Measurements from ENCODE around the gene LHPP.
"Not testable (repeated sequence)": the region's sequence is repeated elsewhere in the genome, so short reads cannot be mapped to it uniquely, and the experiment has no call there.

Gene LHPP

GRCh38 chr10:124573726-124574455 is 112.3 kb downstream of the LHPP start:
- DNase-seq (ENCODE audit: low read depth): no peak

GRCh38 chr10:124574456-124575070 is 112.9 kb downstream of the LHPP start:
- DNase-seq (ENCODE audit: low read depth): no peak

GRCh38 chr10:124575107-124576035 is 113.7 kb downstream of the LHPP start:
- no peak for DNase-seq (ENCODE audit: low read depth)

GRCh38 chr10:124576526-124577420 is 115.2 kb downstream of the LHPP start:
- DNase-seq (ENCODE audit: low read depth): no peak

DNA sequence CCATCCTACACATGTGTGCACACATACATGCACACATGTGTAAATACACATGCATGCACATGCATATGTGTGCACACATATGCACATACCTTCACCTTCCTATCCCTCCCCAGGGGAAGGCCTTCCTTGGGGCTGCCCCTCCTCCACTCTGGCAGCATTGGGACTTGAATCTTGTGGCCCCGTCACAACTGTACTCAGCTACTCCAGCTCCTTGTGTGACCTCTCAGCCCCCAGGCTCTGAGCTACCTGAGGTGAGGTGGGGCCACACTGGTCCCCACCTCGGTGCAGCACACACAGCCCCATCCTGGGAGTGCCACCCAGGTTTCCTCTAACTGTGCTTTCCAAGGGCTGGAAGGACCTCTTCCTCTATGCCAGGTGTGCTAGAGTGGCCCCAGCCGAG is 116.0 kb downstream of the LHPP start:
- no peak for DNase-seq (ENCODE audit: low read depth)

DNA sequence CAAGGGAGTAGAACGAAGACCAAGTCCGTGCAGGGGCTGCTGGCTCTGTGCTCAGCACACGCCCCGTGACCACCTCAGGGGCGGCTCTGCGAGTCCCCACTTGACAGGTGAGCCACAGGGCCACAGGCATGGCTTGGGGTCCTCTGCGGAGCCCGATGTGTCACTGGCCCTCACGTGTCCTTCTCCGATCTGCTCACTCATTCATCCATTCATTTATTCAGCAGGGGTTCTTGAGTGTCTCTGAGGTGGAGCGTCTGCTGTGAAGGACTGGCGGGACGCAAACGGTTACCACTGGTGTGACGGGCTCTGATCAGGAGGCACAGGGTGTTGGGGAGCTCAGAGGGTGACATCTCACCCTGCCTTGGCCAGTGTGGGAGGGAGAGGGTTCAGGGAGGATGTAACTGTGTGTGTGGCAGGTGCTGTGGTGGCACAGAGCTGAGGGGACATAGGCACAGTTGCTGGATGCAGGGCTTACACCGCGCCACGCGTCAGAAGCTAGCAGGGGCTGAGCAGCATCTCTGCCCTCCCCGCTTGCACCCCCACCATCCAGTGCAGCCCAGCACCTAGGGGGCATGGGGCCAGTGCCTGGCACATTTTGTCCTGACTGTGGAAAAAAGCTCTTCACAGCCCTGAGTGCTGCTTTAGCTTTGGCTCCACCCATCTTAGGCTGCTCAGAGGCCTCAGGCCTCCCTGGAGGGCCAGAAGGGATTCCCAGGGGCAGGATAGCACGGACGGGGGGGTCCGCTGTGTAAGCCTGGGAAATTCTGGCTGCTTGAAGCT is 116.8 kb downstream of the LHPP start:
- DNase-seq (ENCODE audit: low read depth): no peak

- DNase-seq (ENCODE audit: low read depth): no peak
Measured at GRCh38 chr10:124579011-124579399, 117.4 kb downstream of the LHPP start.

DNA sequence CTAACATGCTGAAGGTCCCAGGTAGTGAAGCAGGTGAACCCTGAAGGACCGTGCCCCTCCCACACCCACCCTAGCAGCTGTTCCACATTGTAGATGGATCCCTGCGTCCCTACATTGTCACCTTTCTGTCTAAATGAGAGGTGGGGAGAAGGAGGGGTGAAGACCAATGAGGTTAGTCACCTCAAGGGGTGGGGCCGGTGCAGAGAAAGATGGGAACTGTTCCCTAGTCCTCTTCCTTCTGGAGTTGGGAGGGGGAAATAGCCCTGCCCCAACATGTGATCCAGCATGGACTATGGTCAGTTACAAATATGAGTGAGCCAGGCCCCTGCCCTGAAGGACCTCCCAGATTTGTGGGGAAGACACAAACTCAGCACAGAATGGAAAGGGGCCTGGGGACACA is 124.5 kb downstream of the LHPP start:
- no peak for DNase-seq (ENCODE audit: low read depth)

DNA sequence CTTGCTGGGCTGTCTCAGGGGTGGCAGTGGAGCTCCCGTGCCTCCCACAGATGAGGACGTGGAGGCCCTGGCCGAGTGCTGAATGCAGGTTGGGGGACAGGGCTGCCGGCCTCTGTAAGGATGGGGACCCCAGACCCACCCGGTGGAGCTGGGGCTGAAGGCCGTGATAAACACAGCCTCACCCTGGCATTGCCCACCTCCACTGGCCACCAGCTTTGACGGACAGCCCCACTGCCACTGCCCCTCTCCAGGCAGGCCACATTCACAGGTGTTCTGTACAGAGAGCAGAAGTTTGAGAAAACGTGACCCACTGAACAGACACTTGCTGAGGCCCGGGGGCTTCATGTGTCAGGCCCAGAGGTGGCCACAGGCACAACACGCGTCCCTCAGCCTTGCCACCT is 126.2 kb downstream of the LHPP start:
- no peak for DNase-seq (ENCODE audit: low read depth)

GRCh38 chr10:124588341-124588735 is 126.7 kb downstream of the LHPP start:
- DNase-seq (ENCODE audit: low read depth): not testable (repeated sequence)

GRCh38 chr10:124588736-124589490 is 127.3 kb downstream of the LHPP start:
- no peak for DNase-seq (ENCODE audit: low read depth)

- DNase-seq (ENCODE audit: low read depth): no peak
Measured at GRCh38 chr10:124589491-124590041, 127.9 kb downstream of the LHPP start.

DNA sequence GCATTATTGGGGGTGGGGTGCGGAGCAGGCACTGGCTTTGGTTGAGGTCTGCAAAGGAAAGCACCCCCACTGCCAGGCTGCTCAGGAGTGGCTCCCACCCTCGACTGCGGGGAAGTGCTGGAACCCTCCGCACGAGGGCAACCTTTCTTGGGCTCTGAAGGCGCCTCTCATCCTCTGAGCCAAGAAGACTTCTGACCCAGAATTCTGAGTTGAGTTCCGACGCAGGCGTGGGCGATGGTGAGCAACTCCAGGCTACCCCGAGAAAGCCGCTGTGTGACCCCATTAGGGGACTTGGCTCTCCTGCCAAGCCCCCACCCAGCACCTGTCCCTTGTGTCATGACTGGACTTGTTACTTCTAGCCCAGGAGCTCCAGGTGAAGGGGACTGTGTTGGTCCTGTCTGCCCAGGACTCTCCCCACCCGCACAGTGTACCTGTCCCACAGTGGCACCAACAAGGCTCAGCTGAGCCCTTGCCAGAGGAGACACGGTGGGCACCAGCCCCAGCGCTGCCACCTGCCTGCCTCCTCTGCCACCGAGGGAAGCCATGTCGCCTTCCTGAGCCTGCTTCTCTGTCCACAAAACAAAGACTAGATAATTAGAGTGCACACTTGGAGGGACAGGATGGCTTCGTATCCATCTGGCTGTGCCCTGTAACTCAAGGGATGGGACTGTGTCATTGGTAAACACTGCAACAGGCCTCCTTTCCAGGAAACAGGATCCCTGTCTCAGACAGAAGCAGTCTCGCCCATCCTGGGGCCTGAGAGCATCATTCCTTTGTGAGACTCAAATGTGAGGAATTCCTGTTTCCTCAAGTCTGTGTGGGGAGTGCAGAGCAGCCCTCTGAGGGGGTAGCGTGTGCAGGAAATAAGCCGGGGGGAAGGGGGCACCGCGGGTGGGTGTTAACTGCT is 128.8 kb downstream of the LHPP start:
- DNase-seq (ENCODE audit: low read depth): no peak

DNA sequence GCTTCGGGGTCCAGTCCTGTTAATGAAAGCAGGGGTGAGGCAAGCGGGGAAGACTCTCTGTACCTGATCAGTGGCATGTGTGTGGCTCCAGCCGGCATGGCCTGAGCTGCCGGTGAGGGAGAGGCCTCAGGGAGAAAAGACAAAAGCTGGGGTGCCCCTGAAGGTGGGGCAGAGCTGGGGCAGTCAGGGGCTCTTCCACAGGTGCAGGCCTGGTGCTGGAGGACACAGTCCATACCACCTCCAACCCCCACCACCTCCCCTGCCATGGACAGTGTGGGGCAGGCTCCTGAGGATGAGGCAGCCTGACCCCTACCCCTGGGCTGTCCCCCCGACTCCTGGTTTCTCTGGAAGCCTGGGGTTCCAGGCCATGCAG is 129.5 kb downstream of the LHPP start:
- DNase-seq (ENCODE audit: low read depth): no peak

DNA sequence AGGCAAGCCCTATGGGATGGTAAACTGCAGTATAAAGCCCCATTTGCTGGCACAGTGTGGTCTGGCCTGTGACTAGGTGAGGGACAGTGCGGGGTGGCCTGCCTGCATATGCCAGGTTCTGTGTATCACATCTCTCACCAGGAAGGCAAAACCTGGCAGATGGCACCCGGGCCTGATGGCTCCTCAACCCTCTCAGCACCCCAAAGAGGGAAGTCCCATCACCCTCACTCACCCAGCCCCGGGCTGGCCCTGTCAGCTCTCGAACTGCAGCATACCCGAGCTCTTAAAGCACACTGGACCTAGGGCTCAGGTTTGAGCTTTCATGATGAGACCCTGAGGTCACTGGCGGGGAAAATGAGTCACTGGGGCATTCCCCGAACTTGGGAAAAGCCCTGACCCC is 130.5 kb downstream of the LHPP start:
- DNase-seq (ENCODE audit: low read depth): no peak

GRCh38 chr10:124592736-124593430 is 131.3 kb downstream of the LHPP start:
- DNase-seq (ENCODE audit: low read depth): no peak

DNA sequence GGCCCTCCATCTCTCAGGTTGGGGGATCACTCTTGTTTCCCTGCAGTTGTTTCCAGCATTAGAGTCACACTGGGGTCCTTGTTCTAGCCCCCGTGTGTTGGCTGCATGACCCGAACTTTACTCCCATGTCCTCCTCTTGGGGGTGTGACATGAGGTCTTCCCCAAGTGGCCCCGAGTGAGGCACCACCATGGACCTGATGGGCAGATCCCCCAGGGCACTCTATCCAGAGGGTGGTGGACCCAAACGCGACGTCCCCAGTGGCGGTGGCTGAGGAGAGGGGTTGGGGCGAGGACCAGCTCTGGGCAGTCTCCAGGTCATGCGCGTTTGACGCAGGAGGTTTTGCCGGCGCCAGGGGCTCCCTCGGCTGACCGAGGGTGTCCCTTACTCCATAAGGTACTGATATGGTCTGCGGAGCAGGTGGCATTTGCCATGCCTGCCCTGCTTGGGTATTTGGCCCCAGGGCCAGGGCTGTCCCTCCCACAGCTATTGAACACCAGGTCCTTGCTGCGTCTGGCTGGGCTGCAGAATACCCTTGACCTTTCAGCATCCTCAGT is 131.9 kb downstream of the LHPP start:
- no peak for DNase-seq (ENCODE audit: low read depth)

- peak; percentile 28 for DNase-seq (ENCODE audit: low read depth)
Measured at GRCh38 chr10:124594240-124594639, 132.6 kb downstream of the LHPP start.

Data from iris pigment epithelial cell (primary cell).